Measurements from ENCODE around the gene SMAD2. TPM values are rescaled to one million over a fixed set of nuclear protein-coding genes. Genes with fewer than 3 reads are reported as not detected.

SMAD2 gene
- polyA plus RNA-seq, result 80.8 TPM
- long read RNA-seq, donor 1, full-length matches to known transcripts, result 1 of 1 reads
- long read RNA-seq, donor 1, partial matches to known transcripts, result 0 of 1 reads
- long read RNA-seq, donor 1, other reads (novel, unspliced or antisense), result 0 of 1 reads
- long read RNA-seq, donor 2, full-length matches to known transcripts, result 6 of 6 reads
- long read RNA-seq, donor 2, partial matches to known transcripts, result 0 of 6 reads
- long read RNA-seq, donor 2, other reads (novel, unspliced or antisense), result 0 of 6 reads
- long read RNA-seq, donor 3, result 0 reads
- long read RNA-seq, donor 4, full-length matches to known transcripts, result 1 of 10 reads
- long read RNA-seq, donor 4, partial matches to known transcripts, result 9 of 10 reads
- long read RNA-seq, donor 4, other reads (novel, unspliced or antisense), result 0 of 10 reads
- long read RNA-seq, donor 5, full-length matches to known transcripts, result 9 of 9 reads
- long read RNA-seq, donor 5, partial matches to known transcripts, result 0 of 9 reads
- long read RNA-seq, donor 5, other reads (novel, unspliced or antisense), result 0 of 9 reads
- long read RNA-seq, donor 6, full-length matches to known transcripts, result 11 of 17 reads
- long read RNA-seq, donor 6, partial matches to known transcripts, result 6 of 17 reads
- long read RNA-seq, donor 6, other reads (novel, unspliced or antisense), result 0 of 17 reads
- long read RNA-seq, donor 7, full-length matches to known transcripts, result 6 of 11 reads
- long read RNA-seq, donor 7, partial matches to known transcripts, result 5 of 11 reads
- long read RNA-seq, donor 7, other reads (novel, unspliced or antisense), result 0 of 11 reads
- long read RNA-seq, donor 8, full-length matches to known transcripts, result 12 of 12 reads
- long read RNA-seq, donor 8, partial matches to known transcripts, result 0 of 12 reads
- long read RNA-seq, donor 8, other reads (novel, unspliced or antisense), result 0 of 12 reads
- long read RNA-seq, donor 9, full-length matches to known transcripts, result 6 of 6 reads
- long read RNA-seq, donor 9, partial matches to known transcripts, result 0 of 6 reads
- long read RNA-seq, donor 9, other reads (novel, unspliced or antisense), result 0 of 6 reads
- long read RNA-seq, donor 10, full-length matches to known transcripts, result 7 of 7 reads
- long read RNA-seq, donor 10, partial matches to known transcripts, result 0 of 7 reads
- long read RNA-seq, donor 10, other reads (novel, unspliced or antisense), result 0 of 7 reads
- long read RNA-seq, donor 11, full-length matches to known transcripts, result 3 of 3 reads
- long read RNA-seq, donor 11, partial matches to known transcripts, result 0 of 3 reads
- long read RNA-seq, donor 11, other reads (novel, unspliced or antisense), result 0 of 3 reads

DNA sequence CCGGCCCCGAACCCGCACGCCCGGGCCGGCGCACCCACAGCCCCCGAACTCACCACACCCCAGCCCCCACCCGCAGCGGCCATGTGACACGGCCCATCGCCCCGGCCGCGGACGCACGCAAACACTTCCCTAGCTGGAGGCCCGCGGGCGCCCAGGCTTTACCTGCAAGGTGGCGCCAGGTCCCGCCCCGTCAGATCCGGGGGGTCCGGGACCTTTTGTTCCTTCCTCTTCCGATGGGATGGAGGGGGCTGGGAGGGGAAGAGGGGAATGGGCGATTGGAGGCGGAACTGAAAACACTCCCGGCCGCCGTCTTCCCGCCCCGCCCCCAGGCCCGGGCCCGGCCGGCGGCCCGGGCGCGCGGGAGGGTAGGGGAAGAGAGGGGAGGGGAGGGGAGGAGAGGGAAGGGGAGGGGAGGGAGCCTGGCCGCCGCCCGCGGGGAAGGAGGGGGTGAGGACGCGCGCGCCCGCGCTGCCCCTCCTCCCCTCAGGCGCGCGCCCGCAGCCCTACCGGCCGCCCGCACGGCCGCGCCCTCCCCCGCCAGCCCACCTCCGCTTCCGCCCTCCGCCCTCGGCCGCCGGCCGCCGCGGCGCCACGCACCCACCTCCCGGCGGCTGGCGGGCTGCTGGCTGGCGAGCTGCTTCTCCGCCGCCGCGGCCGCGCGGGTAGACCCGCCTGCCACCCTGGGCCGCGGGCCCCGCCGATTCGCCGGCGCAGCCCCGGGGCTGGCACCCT, at the start of gene SMAD2:
SMAD2 (minus strand) TSS at position 461 of the 732 bp plus-strand sequence. CDS start 33,903 bp downstream, outside the sequence.
- Histone ChIP-seq H3K4me3 (ENCODE audit: low read length) (peak within 1 kb of the TSS; percentile 77), H3K9me3 (ENCODE audit: control insufficient read depth, low read depth, low read length) (peaks cover 2% of the 10 kb centered on the region), H3K27me3 (ENCODE audit: control insufficient read depth, insufficient read depth, low read length) (no peaks in the 10 kb centered on the region), H3K27ac (ENCODE audit: low read length) (peak within 1 kb of the TSS; percentile 94), H3K36me3 (ENCODE audit: control insufficient read depth, insufficient read depth, low read length) (no peaks in the 10 kb centered on the region), H3K4me1 (ENCODE audit: control insufficient read depth, insufficient read depth, low read length) (peaks cover 8% of the 10 kb centered on the region)
- WGBS (ENCODE audit: insufficient coverage, low lambda C conversion rate), result no CpG with 5 or more reads among the region's 93 CpGs
- DNase-seq, result peak; percentile 75 to 90

DNA sequence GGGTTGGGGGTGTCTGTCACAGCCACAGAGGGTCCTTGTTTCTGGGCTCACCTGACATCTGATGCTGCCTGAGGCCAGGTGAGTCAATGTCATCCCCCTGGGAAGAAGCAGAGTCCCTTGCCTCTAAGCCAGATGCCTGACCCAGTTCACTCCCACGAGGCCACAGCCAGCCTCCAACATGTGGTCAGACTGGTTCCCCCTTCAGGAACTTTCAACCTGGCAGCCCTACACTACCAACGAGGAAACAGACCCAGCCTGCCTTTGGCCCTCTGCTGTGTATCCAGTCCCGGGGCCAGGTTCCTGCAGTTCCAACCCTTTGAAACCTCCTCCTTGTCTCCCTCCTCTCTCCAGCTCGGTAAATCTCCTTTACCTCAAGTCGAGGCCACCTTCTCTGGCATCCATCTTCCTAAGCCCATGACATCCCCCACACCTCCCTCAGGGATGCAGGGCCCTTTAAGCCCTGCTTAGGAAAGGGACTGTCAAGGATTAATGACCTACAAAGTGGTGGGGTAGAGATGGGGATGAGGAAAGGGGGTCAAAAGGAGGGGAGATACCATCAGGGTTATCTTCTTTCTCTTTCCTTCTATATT, 49.2 kb upstream of the SMAD2 start:
- Histone ChIP-seq H3K36me3 (ENCODE audit: control insufficient read depth, insufficient read depth, low read length) (no peaks in the 10 kb centered on the region), H3K4me1 (ENCODE audit: control insufficient read depth, insufficient read depth, low read length) (no peaks in the 10 kb centered on the region), H3K27me3 (ENCODE audit: control insufficient read depth, insufficient read depth, low read length) (peaks cover 4% of the 10 kb centered on the region), H3K9me3 (ENCODE audit: control insufficient read depth, low read depth, low read length) (no peaks in the 10 kb centered on the region), H3K4me3 (ENCODE audit: low read length) (no peak overlapping the region), H3K27ac (ENCODE audit: low read length) (no peak overlapping the region)
- no CpG with 5 or more reads among the region's 5 CpGs for WGBS (ENCODE audit: insufficient coverage, low lambda C conversion rate)
- DNase-seq, result no peak

DNA sequence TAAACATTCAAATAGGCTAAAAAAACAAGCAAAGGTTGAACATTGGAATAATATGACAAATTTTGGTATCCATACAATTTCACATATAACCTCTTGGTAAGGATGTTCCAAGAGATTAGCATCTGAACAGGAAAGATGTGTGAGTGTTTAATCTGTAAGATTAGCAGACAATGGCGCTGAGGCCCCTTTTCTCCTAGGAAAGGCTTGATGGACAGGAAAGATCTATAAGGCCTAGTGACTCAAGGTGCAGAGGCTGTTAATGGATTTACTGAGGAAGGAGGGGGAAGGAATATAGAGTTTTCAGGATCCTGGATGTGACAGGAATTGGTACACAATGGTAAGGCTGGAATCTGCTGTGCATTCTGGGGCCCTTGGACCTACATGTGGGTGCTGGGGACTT, 48.1 kb upstream of the SMAD2 start:
- WGBS (ENCODE audit: insufficient coverage, low lambda C conversion rate), result 71% methylated on average over 1 of the region's 1 CpG
- no peaks in the 10 kb centered on the region for H3K36me3 ChIP-seq (ENCODE audit: control insufficient read depth, insufficient read depth, low read length)
- no peak for DNase-seq
- no peak overlapping the region for H3K27ac ChIP-seq (ENCODE audit: low read length)
- H3K4me3 ChIP-seq (ENCODE audit: low read length), result no peak overlapping the region
- no peaks in the 10 kb centered on the region for H3K4me1 ChIP-seq (ENCODE audit: control insufficient read depth, insufficient read depth, low read length)
- H3K27me3 ChIP-seq (ENCODE audit: control insufficient read depth, insufficient read depth, low read length), result peaks cover 7% of the 10 kb centered on the region
- no peaks in the 10 kb centered on the region for H3K9me3 ChIP-seq (ENCODE audit: control insufficient read depth, low read depth, low read length)

GRCh38 chr18:47978141-47978540, 47.7 kb upstream of the SMAD2 start:
- no CpG with 5 or more reads among the region's 2 CpGs for WGBS (ENCODE audit: insufficient coverage, low lambda C conversion rate)
- H3K4me1 ChIP-seq (ENCODE audit: control insufficient read depth, insufficient read depth, low read length), result no peaks in the 10 kb centered on the region
- no peaks in the 10 kb centered on the region for H3K36me3 ChIP-seq (ENCODE audit: control insufficient read depth, insufficient read depth, low read length)
- no peak overlapping the region for H3K27ac ChIP-seq (ENCODE audit: low read length)
- no peak overlapping the region for H3K4me3 ChIP-seq (ENCODE audit: low read length)
- H3K9me3 ChIP-seq (ENCODE audit: control insufficient read depth, low read depth, low read length), result no peaks in the 10 kb centered on the region
- peaks cover 11% of the 10 kb centered on the region for H3K27me3 ChIP-seq (ENCODE audit: control insufficient read depth, insufficient read depth, low read length)
- DNase-seq, result no peak

- Histone ChIP-seq H3K27me3 (ENCODE audit: control insufficient read depth, insufficient read depth, low read length) (peaks cover 11% of the 10 kb centered on the region), H3K9me3 (ENCODE audit: control insufficient read depth, low read depth, low read length) (no peaks in the 10 kb centered on the region), H3K4me1 (ENCODE audit: control insufficient read depth, insufficient read depth, low read length) (no peaks in the 10 kb centered on the region), H3K27ac (ENCODE audit: low read length) (no peak overlapping the region), H3K4me3 (ENCODE audit: low read length) (no peak overlapping the region), H3K36me3 (ENCODE audit: control insufficient read depth, insufficient read depth, low read length) (no peaks in the 10 kb centered on the region)
- no peak for DNase-seq
- WGBS (ENCODE audit: insufficient coverage, low lambda C conversion rate), result no CpG with 5 or more reads among the region's 4 CpGs
Measured at GRCh38 chr18:47975701-47976100, 45.2 kb upstream of the SMAD2 start.

- H3K9me3 ChIP-seq (ENCODE audit: control insufficient read depth, low read depth, low read length), result no peaks in the 10 kb centered on the region
- peaks cover 11% of the 10 kb centered on the region for H3K27me3 ChIP-seq (ENCODE audit: control insufficient read depth, insufficient read depth, low read length)
- WGBS (ENCODE audit: insufficient coverage, low lambda C conversion rate), result 91% methylated on average over 1 of the region's 5 CpGs
- no peak for DNase-seq
- no peaks in the 10 kb centered on the region for H3K36me3 ChIP-seq (ENCODE audit: control insufficient read depth, insufficient read depth, low read length)
- H3K4me3 ChIP-seq (ENCODE audit: low read length), result no peak overlapping the region
- no peaks in the 10 kb centered on the region for H3K4me1 ChIP-seq (ENCODE audit: control insufficient read depth, insufficient read depth, low read length)
- no peak overlapping the region for H3K27ac ChIP-seq (ENCODE audit: low read length)
Measured at GRCh38 chr18:47975105-47975504, 44.6 kb upstream of the SMAD2 start.

DNA sequence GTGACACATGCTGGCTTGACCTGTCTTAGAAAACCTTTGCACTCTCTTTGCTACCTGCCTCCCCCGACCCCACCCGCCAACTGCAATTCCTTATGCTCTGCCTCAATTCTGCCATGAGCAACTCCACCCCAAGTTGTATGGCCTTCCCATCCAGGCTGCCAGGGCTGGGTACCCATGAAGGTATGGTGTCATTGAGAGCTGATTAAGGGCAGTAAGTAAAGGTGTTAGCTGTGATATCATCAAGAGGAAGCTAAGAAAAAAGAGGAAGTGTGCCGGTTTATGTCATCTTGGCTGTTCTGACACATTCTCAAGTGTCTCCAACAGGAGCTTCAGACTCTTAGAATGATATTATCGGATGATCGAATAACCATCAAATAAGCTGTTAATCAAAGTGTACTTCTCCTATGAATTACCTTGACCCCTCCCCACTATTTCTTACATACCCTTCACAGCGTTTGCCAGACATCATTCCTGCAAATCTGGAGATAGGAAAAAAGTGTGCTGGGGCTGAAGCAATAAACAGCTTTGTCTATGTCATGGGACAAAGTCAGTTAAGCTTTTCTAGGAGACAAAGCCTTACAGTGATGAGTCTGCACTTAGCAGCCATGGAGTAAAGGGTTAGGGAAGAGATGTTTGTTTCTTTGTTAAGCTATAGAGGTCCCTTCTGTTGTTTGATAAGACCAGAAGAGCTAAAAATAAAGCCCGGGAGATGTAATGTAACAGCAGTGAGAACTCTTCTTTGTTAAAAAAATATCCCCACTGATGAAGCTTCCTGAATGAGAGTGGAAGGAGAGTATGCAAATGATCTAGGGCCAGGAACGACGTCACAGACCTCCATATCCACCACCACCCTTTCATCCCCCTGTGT, 40.4 kb upstream of the SMAD2 start:
- Histone ChIP-seq H3K4me3 (ENCODE audit: low read length) (no peak overlapping the region), H3K4me1 (ENCODE audit: control insufficient read depth, insufficient read depth, low read length) (no peaks in the 10 kb centered on the region), H3K36me3 (ENCODE audit: control insufficient read depth, insufficient read depth, low read length) (no peaks in the 10 kb centered on the region), H3K27ac (ENCODE audit: low read length) (no peak overlapping the region), H3K27me3 (ENCODE audit: control insufficient read depth, insufficient read depth, low read length) (peaks cover 10% of the 10 kb centered on the region), H3K9me3 (ENCODE audit: control insufficient read depth, low read depth, low read length) (no peaks in the 10 kb centered on the region)
- DNase-seq, result no peak
- 92% methylated on average over 2 of the region's 9 CpGs for WGBS (ENCODE audit: insufficient coverage, low lambda C conversion rate)

DNA sequence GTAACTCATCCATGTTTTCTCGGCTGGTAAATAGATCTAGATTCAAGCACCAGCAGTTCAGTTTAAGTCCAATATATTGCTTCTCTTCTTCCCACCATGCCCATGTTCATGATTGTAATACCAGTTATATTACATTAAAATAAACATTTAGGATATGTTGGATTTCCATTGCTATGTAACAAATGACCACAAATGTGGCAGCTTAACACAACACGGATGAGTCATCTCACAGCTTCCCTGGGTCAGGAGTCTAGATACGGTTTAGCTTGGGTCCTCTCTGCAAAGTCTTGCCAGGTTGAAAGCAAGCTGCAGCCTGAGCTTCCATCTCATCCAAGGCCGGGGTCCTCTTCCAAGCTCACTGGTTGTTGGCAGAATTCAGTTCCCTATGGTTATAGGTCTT, 39.4 kb upstream of the SMAD2 start:
- no peak overlapping the region for H3K27ac ChIP-seq (ENCODE audit: low read length)
- WGBS (ENCODE audit: insufficient coverage, low lambda C conversion rate), result 100% methylated on average over 1 of the region's 4 CpGs
- no peak for DNase-seq

GRCh38 chr18:47968721-47969120, 38.3 kb upstream of the SMAD2 start:
- no peaks in the 10 kb centered on the region for H3K4me1 ChIP-seq (ENCODE audit: control insufficient read depth, insufficient read depth, low read length)
- H3K9me3 ChIP-seq (ENCODE audit: control insufficient read depth, low read depth, low read length), result no peaks in the 10 kb centered on the region
- no peak overlapping the region for H3K4me3 ChIP-seq (ENCODE audit: low read length)
- DNase-seq, result no peak
- WGBS (ENCODE audit: insufficient coverage, low lambda C conversion rate), result no CpG with 5 or more reads among the region's 4 CpGs
- H3K36me3 ChIP-seq (ENCODE audit: control insufficient read depth, insufficient read depth, low read length), result no peaks in the 10 kb centered on the region
- peaks cover 4% of the 10 kb centered on the region for H3K27me3 ChIP-seq (ENCODE audit: control insufficient read depth, insufficient read depth, low read length)
- no peak overlapping the region for H3K27ac ChIP-seq (ENCODE audit: low read length)

More for the DNA sequence above, 39.4 kb upstream of the SMAD2 start:
- Histone ChIP-seq H3K4me3 (ENCODE audit: low read length) (no peak overlapping the region), H3K4me1 (ENCODE audit: control insufficient read depth, insufficient read depth, low read length) (no peaks in the 10 kb centered on the region), H3K9me3 (ENCODE audit: control insufficient read depth, low read depth, low read length) (no peaks in the 10 kb centered on the region), H3K27me3 (ENCODE audit: control insufficient read depth, insufficient read depth, low read length) (peaks cover 7% of the 10 kb centered on the region), H3K36me3 (ENCODE audit: control insufficient read depth, insufficient read depth, low read length) (no peaks in the 10 kb centered on the region)

Data from large intestine (tissue), 12 donors.